Fibroblast of lung (primary cell): ENCODE data around the gene COX10. TPM values are rescaled to one million over a fixed set of nuclear protein-coding genes. Genes with fewer than 3 reads are reported as not detected.
"Not testable (repeated sequence)": the region's sequence is repeated elsewhere in the genome, so short reads cannot be mapped to it uniquely, and the experiment has no call there.

Experiments used
- DNase-seq, 2 donors: peaks; one replicate each; pipeline versions ENCODE4 v3.0.0 to v3.0.0-alpha.2; 2010; ENCODE audit warnings: low read depth in 2 of 2
- H2AFZ ChIP-seq: 2 replicates; pipeline ENCODE4 v1.5.1; 2012; ENCODE audit warnings: low read length, control low read depth, inconsistent platforms
- H3K27ac ChIP-seq: 2 replicates; pipeline ENCODE4 v1.5.1; 2011; ENCODE audit warnings: low read length, control low read depth; ENCODE audit not compliant: insufficient read depth
- H3K27me3 ChIP-seq: 2 replicates; pipeline ENCODE4 v1.5.1; 2011; ENCODE audit warnings: mild to moderate bottlenecking, low read length; ENCODE audit not compliant: control insufficient read depth, insufficient read depth
- H3K36me3 ChIP-seq: 2 replicates; pipeline ENCODE4 v1.5.1; 2011; ENCODE audit warnings: low read length; ENCODE audit not compliant: control insufficient read depth, insufficient read depth
- H3K4me1 ChIP-seq: 2 replicates; pipeline ENCODE4 v1.5.1; 2011; ENCODE audit warnings: low read length; ENCODE audit not compliant: control insufficient read depth, insufficient read depth; ENCODE audit errors: extremely low read depth
- H3K4me2 ChIP-seq: 2 replicates; pipeline ENCODE4 v1.5.1; 2011; ENCODE audit warnings: low read length, control low read depth; ENCODE audit not compliant: insufficient read depth; ENCODE audit errors: extremely low read depth
- H3K4me3 ChIP-seq, 4 experiments: fragments of 200-600 bp in 1 of 4; sonication (generic) in 1 of 4; replicated peaks in 1 of 4; 2 replicates each; pipeline ENCODE4 v1.5.1; 2011 to 2016; ENCODE audit warnings: low read length in 4 of 4, low read depth in 3 of 4, mild to moderate bottlenecking in 3 of 4, control low read depth in 2 of 4, inconsistent platforms in 1 of 4, mixed read lengths in 1 of 4; ENCODE audit not compliant: insufficient read depth in 1 of 4; ENCODE audit errors: control extremely low read depth in 1 of 4
- H3K79me2 ChIP-seq: 2 replicates; pipeline ENCODE4 v1.5.1; 2012; ENCODE audit warnings: mild to moderate bottlenecking, low read length, inconsistent platforms; ENCODE audit not compliant: control insufficient read depth, insufficient read depth
- H3K9ac ChIP-seq: 2 replicates; pipeline ENCODE4 v1.5.1; 2011; ENCODE audit warnings: mild to moderate bottlenecking, low read length, control low read depth; ENCODE audit not compliant: insufficient read depth
- H3K9me3 ChIP-seq: 2 replicates; pipeline ENCODE4 v1.5.1; 2012; ENCODE audit warnings: low read depth, low read length; ENCODE audit not compliant: control insufficient read depth, insufficient read depth
- H4K20me1 ChIP-seq: 2 replicates; pipeline ENCODE4 v1.5.1; 2011; ENCODE audit warnings: low read length; ENCODE audit not compliant: control insufficient read depth, insufficient read depth; ENCODE audit errors: extremely low read depth
- CTCF ChIP-seq, 2 donors: IDR thresholded peaks in 1 of 2; conservative IDR thresholded peaks in 1 of 2; 1 replicate in 1 of 2; 2 replicates in 1 of 2; pipeline ENCODE4 v1.5.1; 2011 to 2012; ENCODE audit warnings: low read length in 2 of 2, control low read depth in 1 of 2, inconsistent platforms in 1 of 2, low read depth in 1 of 2, mild to moderate bottlenecking in 1 of 2
- EZH2 ChIP-seq: IDR thresholded peaks from 2 replicates; pipeline ENCODE4 v1.5.1; 2012; ENCODE audit warnings: low read length, control low read depth, mild to moderate bottlenecking; ENCODE audit errors: missing control alignments
- polyA plus RNA-seq, 2 donors: library from polyadenylated mRNA; depleted of rRNA in 1 of 2; stranded (reverse) in 1 of 2; unstranded in 1 of 2; fragments of >200 nt; gene quantifications; 2 replicates each; pipeline ENCODE4 v1.2.1, GENCODE V29; 2011 to 2012; ENCODE audit warnings: missing spikeins in 1 of 2
- total RNA-seq: library from RNA; depleted of rRNA; stranded (reverse); fragments of >200 nt; gene quantifications from 2 replicates; pipeline ENCODE4 v1.2.1, GENCODE V29; 2014

COX10 gene
- total and polyA plus RNA-seq, 2 donors (not counting 1 experiment from before 2014, with no cell fraction given) = 10.6 to 12.5 TPM

- H4K20me1 ChIP-seq = no peaks in the 10 kb centered on the region
- H3K36me3 ChIP-seq = no peaks in the 10 kb centered on the region
- H3K4me1 ChIP-seq = no peaks in the 10 kb centered on the region
- H3K79me2 ChIP-seq = no peaks in the 10 kb centered on the region
- no peaks in the 10 kb centered on the region for H3K27me3 ChIP-seq
- no peaks in the 10 kb centered on the region for H3K9me3 ChIP-seq
- no peak for DNase-seq
- no peak overlapping the region for H3K27ac ChIP-seq
- H2AFZ ChIP-seq = no peak overlapping the region
- TF ChIP-seq EZH2 (no peak), CTCF (conservative IDR thresholded peaks at IDR 0.05 in 1 of 2, IDR thresholded peaks at IDR 0.05 in 1 of 2; ENCODE audit: low read depth in 1 of 2, low read length in 2 of 2) (no peak)
- no peak overlapping the region for H3K4me3 ChIP-seq
- H3K4me2 ChIP-seq = no peak overlapping the region
- no peak overlapping the region for H3K9ac ChIP-seq
These were observed 100.0 kb downstream of the COX10 start for GRCh38 chr17:14169287-14169686.

- DNase-seq = no peak
- H3K27me3 ChIP-seq = no peaks in the 10 kb centered on the region
- H3K4me2 ChIP-seq = no peak overlapping the region
- H3K9ac ChIP-seq = no peak overlapping the region
- H3K36me3 ChIP-seq = no peaks in the 10 kb centered on the region
- no peaks in the 10 kb centered on the region for H4K20me1 ChIP-seq
- no peaks in the 10 kb centered on the region for H3K9me3 ChIP-seq
- TF ChIP-seq CTCF (conservative IDR thresholded peaks at IDR 0.05 in 1 of 2, IDR thresholded peaks at IDR 0.05 in 1 of 2; ENCODE audit: low read depth in 1 of 2, low read length in 2 of 2) = no peak
- no peak for TF ChIP-seq EZH2
- no peak overlapping the region for H2AFZ ChIP-seq
- H3K4me1 ChIP-seq = no peaks in the 10 kb centered on the region
- no peak overlapping the region for H3K27ac ChIP-seq
- H3K79me2 ChIP-seq = no peaks in the 10 kb centered on the region
- no peak overlapping the region for H3K4me3 ChIP-seq
These were observed 100.6 kb downstream of the COX10 start for GRCh38 chr17:14169901-14170300.

- H3K4me1 ChIP-seq, H3K27me3 ChIP-seq, H3K4me3 ChIP-seq, H3K9me3 ChIP-seq, H3K79me2 ChIP-seq, H2AFZ ChIP-seq, H3K27ac ChIP-seq, H3K9ac ChIP-seq, H3K36me3 ChIP-seq, H3K4me2 ChIP-seq, H4K20me1 ChIP-seq: not testable (repeated sequence)
- peak; percentile 20 to 22 for DNase-seq
These were observed 107.7 kb downstream of the COX10 start for GRCh38 chr17:14176989-14177388.

GRCh38 chr17:14177801-14178200 lies 108.5 kb downstream of the COX10 start:
- H4K20me1 ChIP-seq, DNase-seq, H3K4me1 ChIP-seq: not testable (repeated sequence)

GRCh38 chr17:14179951-14180350 lies 110.6 kb downstream of the COX10 start:
- H3K4me2 ChIP-seq, H3K4me3 ChIP-seq, H3K27me3 ChIP-seq, H3K36me3 ChIP-seq, H2AFZ ChIP-seq, H3K4me1 ChIP-seq, H4K20me1 ChIP-seq, DNase-seq, H3K9ac ChIP-seq, H3K27ac ChIP-seq, H3K79me2 ChIP-seq, H3K9me3 ChIP-seq: not testable (repeated sequence)

More at GRCh38 chr17:14177801-14178200, 108.5 kb downstream of the COX10 start:
- H3K79me2 ChIP-seq, H3K9me3 ChIP-seq, H3K4me2 ChIP-seq, H3K36me3 ChIP-seq, H2AFZ ChIP-seq, H3K9ac ChIP-seq, H3K4me3 ChIP-seq, H3K27ac ChIP-seq, H3K27me3 ChIP-seq: not testable (repeated sequence)
